A549 (cell line): ENCODE results near the gene RCE1. TPM values are rescaled to one million over a fixed set of nuclear protein-coding genes. Genes with fewer than 3 reads are reported as not detected.

Experiments used
- ATAC-seq, 2 experiments: fragments of 200-7000 bp in 1 of 2; fragments of >200 bp in 1 of 2; cut with Nextera tagmentation in 1 of 2; cut with Tn5 transposase in 1 of 2; 3 replicates each; pipeline versions ENCODE4 v1.8.0 to v1.9.1; 2018 to 2020; ENCODE audit warnings: mild to moderate bottlenecking in 1 of 2, moderate library complexity in 1 of 2
- CTCF ChIA-PET: fragments of 300-600 bp; sonication (Branson Sonifier 250); formaldehyde crosslinking; extraction: SDS; loops from one replicate; lab custom pipeline; 2021; ENCODE audit warnings: antibody characterized with exemption, inconsistent platforms; lab: Yijun Ruan, JAX
- POLR2A ChIA-PET: fragments of 350-600 bp; formaldehyde crosslinking; extraction: SDS; loops from one replicate; lab custom pipeline; 2021; ENCODE audit warnings: antibody characterized with exemption, inconsistent platforms; lab: Yijun Ruan, JAX
- DNase-seq, 2 experiments: peaks; one replicate each; pipeline versions ENCODE4 v3.0.0 to v3.0.0-alpha.2; 2011 to 2016; ENCODE audit warnings: low read depth in 1 of 2, low spot score in 1 of 2
- FAIRE-seq: peaks from 2 replicates; lab custom pipeline; 2011; peaks lifted over from hg19 to GRCh38; lab: Jason Lieb, UNC
- H3K27ac ChIP-seq, 2 experiments: fragments of >200 bp; sonication (Bioruptor Twin); formaldehyde crosslinking; 3 replicates each; pipeline ENCODE4 v1.5.1; 2016 to 2017
- H3K4me1 ChIP-seq: fragments of >200 bp; sonication (Bioruptor Twin); formaldehyde crosslinking; 3 replicates; pipeline ENCODE4 v1.6.1; 2016
- H3K4me2 ChIP-seq: fragments of >200 bp; sonication (Bioruptor Twin); formaldehyde crosslinking; 3 replicates; pipeline ENCODE4 v1.6.1; 2016
- H3K4me3 ChIP-seq: fragments of >200 bp; sonication (Bioruptor Twin); formaldehyde crosslinking; 3 replicates; pipeline ENCODE4 v1.5.1; 2016
- H3K9me3 ChIP-seq: fragments of >200 bp; sonication (Bioruptor Twin); formaldehyde crosslinking; 3 replicates; pipeline ENCODE4 v1.6.1; 2016
- CEBPB ChIP-seq, 2 experiments: fragments of >200 bp in 1 of 2; sonication (Bioruptor Twin) in 1 of 2; formaldehyde crosslinking in 1 of 2; IDR thresholded peaks; 2 replicates each; pipeline ENCODE4 v1.6.1; 2012 to 2016
- E2F6 ChIP-seq: IDR thresholded peaks from 2 replicates; pipeline ENCODE4 v1.6.1; 2012; ENCODE audit warnings: low read depth, borderline replicate concordance
- HOXA7 ChIP-seq: fragments of 250-450 bp; sonication (Bioruptor Pico); IDR thresholded peaks from 2 replicates; pipeline ENCODE4 v1.5.0; 2020; ENCODE audit warnings: mild to moderate bottlenecking, moderate library complexity
- HOXB13 ChIP-seq: fragments of 250-450 bp; sonication (Bioruptor Pico); IDR thresholded peaks from 2 replicates; pipeline ENCODE4 v1.5.0; 2020; ENCODE audit warnings: low read depth, mild to moderate bottlenecking, moderate library complexity
- JUN ChIP-seq, 2 experiments: fragments of >200 bp; sonication (Bioruptor Twin); formaldehyde crosslinking; IDR thresholded peaks; 2 replicates in 1 of 2; 3 replicates in 1 of 2; pipeline ENCODE4 v1.6.1; 2016 to 2017
- JUNB ChIP-seq: fragments of >200 bp; sonication (Bioruptor Twin); formaldehyde crosslinking; IDR thresholded peaks from 2 replicates; pipeline ENCODE4 v1.6.1; 2016
- KDM1A ChIP-seq: fragments of 200-600 bp; sonication (generic); IDR thresholded peaks from 2 replicates; pipeline ENCODE4 v1.6.1; 2016; ENCODE audit warnings: low read depth, mild to moderate bottlenecking
- MAZ ChIP-seq: fragments of 150-350 bp; IDR thresholded peaks from 2 replicates; pipeline ENCODE4 v1.6.1; 2014; ENCODE audit warnings: antibody characterized with exemption, low read depth, low read length, borderline replicate concordance
- NFE2L2 ChIP-seq: fragments of 150-350 bp; conservative IDR thresholded peaks from 2 replicates; pipeline ENCODE4 v1.6.1; 2014; ENCODE audit warnings: low read length
- POLR2A ChIP-seq: IDR thresholded peaks from 2 replicates; pipeline ENCODE4 v1.6.1; 2012; ENCODE audit warnings: mild to moderate bottlenecking, low read length
- REST ChIP-seq: fragments of 200-600 bp; sonication (generic); IDR thresholded peaks from 2 replicates; pipeline ENCODE4 v1.6.1; 2016; ENCODE audit warnings: antibody characterized with exemption, mild to moderate bottlenecking, moderate library complexity
- TFCP2L1 ChIP-seq: fragments of 250-450 bp; sonication (Bioruptor Pico); IDR thresholded peaks from 2 replicates; pipeline ENCODE4 v1.5.0; 2021; ENCODE audit warnings: mild to moderate bottlenecking
- ZNF302 ChIP-seq: fragments of 250-450 bp; sonication (Bioruptor Pico); IDR thresholded peaks from 2 replicates; pipeline ENCODE4 v1.9.0; 2021; ENCODE audit warnings: inconsistent platforms, mild to moderate bottlenecking, moderate library complexity
- WGBS: methylation state at CpG from one replicate; pipeline ENCODE4 v1.1.6; 2017; ENCODE audit errors: missing lambda C conversion rate; 5-methylcytosine and 5-hydroxymethylcytosine counted together
- polyA plus RNA-seq, 4 experiments: library from polyadenylated mRNA; depleted of rRNA in 3 of 4; stranded (reverse); fragments of >200 nt; fragmentation: RNase III in 1 of 4; extraction: RNeasy Plus Mini Kit Qiagen cat#74134 plus additional on column Dnase treatment in 1 of 4; gene quantifications; 2 replicates in 3 of 4; 3 replicates in 1 of 4; pipeline ENCODE4 v1.2.3, GENCODE V29; 2011 to 2017

The RCE1 gene
- polyA plus RNA-seq, 2 of the 4 experiments (the other 2 are of a cell fraction), result 20.3 to 23.3 TPM

- ATAC-seq (no peak), DNase-seq (no peak), FAIRE-seq (no peak)
- TF ChIP-seq ZNF302 (CRISPR knock-in tag), result no peak
- TF ChIP-seq JUNB, result no peak
- TF ChIP-seq HOXB13 (CRISPR knock-in tag), result no peak
- no peak for TF ChIP-seq HOXA7 (CRISPR knock-in tag)
- TF ChIP-seq POLR2A, result no peak
- no peak for TF ChIP-seq CEBPB (IDR thresholded peaks at IDR 0.05)
- no peak for TF ChIP-seq E2F6
- no peak for TF ChIP-seq REST
- Histone ChIP-seq H3K4me2 (peak overlapping the region; percentile 99), H3K27ac (peak overlapping the region in 1 of 2 experiments; percentile 99; a peak in 3 of 6 replicates), H3K4me3 (peak overlapping the region; percentile 95), H3K9me3 (no peaks in the 10 kb centered on the region), H3K4me1 (peaks cover 45% of the 10 kb centered on the region)
- POLR2A ChIA-PET, result interaction anchor here (1.3 to 4.9 kb wide), 3 partner anchors 9 to 444 kb away, joined by 3 to 53 read pairs (median 6); partner anchors contain the start of gene SYT12
- CTCF ChIA-PET, result interaction anchor here (0.6 to 5.5 kb wide), 11 partner anchors 9 to 436 kb away, joined by 3 to 30 read pairs (median 4); partner anchors contain the start of genes C11orf86 and MRPL11
- WGBS, result 89% methylated on average over 12 of the region's 12 CpGs
These were observed 1.4 kb downstream of the RCE1 start for GRCh38 chr11:66844496-66845142.

GRCh38 chr11:66845143-66845875 is 2.1 kb downstream of the RCE1 start:
- POLR2A ChIA-PET, result interaction anchor here (0.8 to 4.9 kb wide), 2 partner anchors 9 to 59 kb away, joined by 3 to 53 read pairs; no protein-coding TSS in a partner anchor
- H3K27ac ChIP-seq, result peak overlapping the region in 1 of 2 experiments; percentile 18; a peak in 1 of 6 replicates

GRCh38 chr11:66845876-66846212 is 2.6 kb downstream of the RCE1 start:
- Histone ChIP-seq H3K4me2 (no peak overlapping the region), H3K4me1 (peaks cover 36% of the 10 kb centered on the region), H3K27ac (peak overlapping the region in 1 of 2 experiments; percentile 18; a peak in 1 of 6 replicates), H3K4me3 (no peak overlapping the region), H3K9me3 (no peaks in the 10 kb centered on the region)
- ATAC-seq (no peak), FAIRE-seq (no peak), DNase-seq (no peak)
- WGBS, result 87% methylated on average over 9 of the region's 9 CpGs
- CTCF ChIA-PET, result interaction anchor here (1.0 to 5.5 kb wide), 8 partner anchors 9 to 149 kb away, joined by 3 to 30 read pairs (median 4); partner anchors contain the start of gene C11orf86
- POLR2A ChIA-PET, result interaction anchor here (0.8 to 4.9 kb wide), 2 partner anchors 8 to 58 kb away, joined by 3 to 53 read pairs; no protein-coding TSS in a partner anchor
- TF ChIP-seq MAZ (no peak), TFCP2L1 (CRISPR knock-in tag) (0 out of 2 replicates have a peak, but pooled peaks have one; percentile 7), KDM1A (no peak)

More at GRCh38 chr11:66845143-66845875, 2.1 kb downstream of the RCE1 start:
- WGBS, result 89% methylated on average over 14 of the region's 15 CpGs
- CTCF ChIA-PET, result interaction anchor here (1.0 to 5.5 kb wide), 8 partner anchors 10 to 436 kb away, joined by 3 to 30 read pairs (median 4); partner anchors contain the start of gene C11orf86
- FAIRE-seq (no peak), ATAC-seq (no peak), DNase-seq (no peak)
- Histone ChIP-seq H3K4me1 (peaks cover 42% of the 10 kb centered on the region), H3K9me3 (no peaks in the 10 kb centered on the region), H3K4me2 (peak overlapping the region; percentile 99), H3K4me3 (no peak overlapping the region)
- TF ChIP-seq NFE2L2 (no peak), JUN (IDR thresholded peaks at IDR 0.05) (no peak)
